ENCODE measurements around the gene B3GLCT.

The B3GLCT gene

GRCh38 chr13:31208559-31209122 lies 8.9 kb downstream of the B3GLCT start:
- Histone ChIP-seq H3K4me2 (ENCODE audit: low read length) (no peak overlapping the region), H2AFZ (no peak overlapping the region), H3K9me3 (ENCODE audit: control insufficient read depth, low read length) (no peaks in the 10 kb centered on the region), H3K4me3 (ENCODE audit: low read depth, low read length) (no peak overlapping the region), H3K27me3 (ENCODE audit: control insufficient read depth, insufficient read depth, low read length) (no peaks in the 10 kb centered on the region), H3K79me2 (peaks cover 2% of the 10 kb centered on the region), H3K27ac (no peak overlapping the region), H3K36me3 (ENCODE audit: control insufficient read depth, insufficient read depth, low read length) (no peaks in the 10 kb centered on the region), H3K9ac (no peak overlapping the region), H3K4me1 (no peaks in the 10 kb centered on the region)
- no peak for TF ChIP-seq CTCF (IDR thresholded peaks at IDR 0.05)

- Histone ChIP-seq H3K27me3 (ENCODE audit: control insufficient read depth, insufficient read depth, low read length) (no peaks in the 10 kb centered on the region), H3K79me2 (peaks cover under 1% of the 10 kb centered on the region), H3K36me3 (ENCODE audit: control insufficient read depth, insufficient read depth, low read length) (no peaks in the 10 kb centered on the region), H3K27ac (no peak overlapping the region), H3K9ac (no peak overlapping the region), H3K4me3 (ENCODE audit: low read depth, low read length) (no peak overlapping the region), H3K4me2 (ENCODE audit: low read length) (no peak overlapping the region), H3K9me3 (ENCODE audit: control insufficient read depth, low read length) (no peaks in the 10 kb centered on the region), H2AFZ (no peak overlapping the region), H3K4me1 (no peaks in the 10 kb centered on the region)
- TF ChIP-seq CTCF (IDR thresholded peaks at IDR 0.05) = no peak
Observed at GRCh38 chr13:31209172-31209840, 9.5 kb downstream of the B3GLCT start.

GRCh38 chr13:31209841-31210210 lies 10.1 kb downstream of the B3GLCT start:
- Histone ChIP-seq H3K36me3 (ENCODE audit: control insufficient read depth, insufficient read depth, low read length) (no peaks in the 10 kb centered on the region), H3K27me3 (ENCODE audit: control insufficient read depth, insufficient read depth, low read length) (no peaks in the 10 kb centered on the region), H3K4me1 (no peaks in the 10 kb centered on the region), H3K4me3 (ENCODE audit: low read depth, low read length) (no peak overlapping the region), H3K9me3 (ENCODE audit: control insufficient read depth, low read length) (no peaks in the 10 kb centered on the region), H3K4me2 (ENCODE audit: low read length) (no peak overlapping the region), H3K79me2 (no peaks in the 10 kb centered on the region), H2AFZ (no peak overlapping the region), H3K27ac (no peak overlapping the region), H3K9ac (no peak overlapping the region)
- TF ChIP-seq CTCF (IDR thresholded peaks at IDR 0.05) = no peak

GRCh38 chr13:31213651-31214289 lies 14.0 kb downstream of the B3GLCT start:
- Histone ChIP-seq H3K4me1 (no peaks in the 10 kb centered on the region), H3K4me3 (ENCODE audit: low read depth, low read length) (no peak overlapping the region), H2AFZ (no peak overlapping the region), H3K27me3 (ENCODE audit: control insufficient read depth, insufficient read depth, low read length) (no peaks in the 10 kb centered on the region), H3K9ac (no peak overlapping the region), H3K36me3 (ENCODE audit: control insufficient read depth, insufficient read depth, low read length) (no peaks in the 10 kb centered on the region), H3K9me3 (ENCODE audit: control insufficient read depth, low read length) (no peaks in the 10 kb centered on the region), H3K27ac (no peak overlapping the region), H3K4me2 (ENCODE audit: low read length) (no peak overlapping the region), H3K79me2 (no peaks in the 10 kb centered on the region)
- no peak for TF ChIP-seq CTCF (IDR thresholded peaks at IDR 0.05)

Measured in parathyroid adenoma (tissue), 2 donors.